Ovary (tissue), 3 donors: ENCODE measurements around the gene MYLIP.

Source experiments
- EP300 ChIP-seq: sonication (generic); formaldehyde crosslinking; IDR thresholded peaks from one replicate; pipeline ENCODE4 v1.6.1; 2017; ENCODE audit warnings: antibody characterized with exemption
- POLR2A ChIP-seq: fragments of 450-650 bp; IDR thresholded peaks from one replicate; pipeline ENCODE4 v1.6.1; 2017; ENCODE audit warnings: antibody characterized with exemption, mild to moderate bottlenecking, moderate library complexity
- TF ChIP-seq, protein P1 (sequence below), 3 donors: fragments of 450-650 bp in 2 of 3; fragments of 200-600 bp in 1 of 3; IDR thresholded peaks; one replicate each; pipeline versions ENCODE4 v1.5.1 to v1.8.0; 2016 to 2022; ENCODE audit warnings: antibody characterized with exemption in 3 of 3, mild to moderate bottlenecking in 1 of 3
- donor health status: DM: no; HTN: no; CAD: no.

DNA sequence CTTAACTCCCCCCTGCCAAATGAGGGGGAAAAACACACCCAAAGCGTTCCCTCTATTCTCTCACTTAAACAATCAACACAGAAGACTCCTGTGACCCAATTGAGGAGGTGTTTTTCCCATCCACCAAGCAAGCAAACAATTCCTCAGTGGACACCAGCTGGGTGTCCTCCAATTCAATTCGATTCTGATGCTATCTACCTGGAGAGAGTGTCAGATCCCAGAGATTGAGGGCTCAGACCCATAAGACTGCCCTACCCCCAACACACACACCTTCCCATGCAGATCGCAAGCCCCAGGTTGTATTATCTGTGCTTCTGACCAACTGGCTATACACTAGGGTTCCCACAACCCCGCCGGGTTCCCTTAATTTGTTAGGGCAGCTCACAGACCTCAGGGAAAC is 36.8 kb downstream of the MYLIP start:
- TF ChIP-seq, protein P1, sequence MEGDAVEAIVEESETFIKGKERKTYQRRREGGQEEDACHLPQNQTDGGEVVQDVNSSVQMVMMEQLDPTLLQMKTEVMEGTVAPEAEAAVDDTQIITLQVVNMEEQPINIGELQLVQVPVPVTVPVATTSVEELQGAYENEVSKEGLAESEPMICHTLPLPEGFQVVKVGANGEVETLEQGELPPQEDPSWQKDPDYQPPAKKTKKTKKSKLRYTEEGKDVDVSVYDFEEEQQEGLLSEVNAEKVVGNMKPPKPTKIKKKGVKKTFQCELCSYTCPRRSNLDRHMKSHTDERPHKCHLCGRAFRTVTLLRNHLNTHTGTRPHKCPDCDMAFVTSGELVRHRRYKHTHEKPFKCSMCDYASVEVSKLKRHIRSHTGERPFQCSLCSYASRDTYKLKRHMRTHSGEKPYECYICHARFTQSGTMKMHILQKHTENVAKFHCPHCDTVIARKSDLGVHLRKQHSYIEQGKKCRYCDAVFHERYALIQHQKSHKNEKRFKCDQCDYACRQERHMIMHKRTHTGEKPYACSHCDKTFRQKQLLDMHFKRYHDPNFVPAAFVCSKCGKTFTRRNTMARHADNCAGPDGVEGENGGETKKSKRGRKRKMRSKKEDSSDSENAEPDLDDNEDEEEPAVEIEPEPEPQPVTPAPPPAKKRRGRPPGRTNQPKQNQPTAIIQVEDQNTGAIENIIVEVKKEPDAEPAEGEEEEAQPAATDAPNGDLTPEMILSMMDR (IDR thresholded peaks at IDR 0.05), result no peak
- no peak for TF ChIP-seq EP300
- TF ChIP-seq POLR2A, result no peak
